Right lobe of liver (tissue), 6 donors: ENCODE data around the gene SPRED2. TPM values are rescaled to one million over a fixed set of nuclear protein-coding genes. Genes with fewer than 3 reads are reported as not detected.
A peak's percentile ranks its signal among the peaks of the same experiment; 100 is the strongest.

Experiments used
- ATAC-seq, 4 donors: fragments of 200-7000 bp; cut with Tn5 transposase; one replicate each; pipeline ENCODE4 v1.9.1; 2020; ENCODE audit warnings: mild to moderate bottlenecking in 4 of 4, moderate library complexity in 4 of 4
- DNase-seq, 3 donors: peaks; one replicate each; pipeline ENCODE4 v3.0.0-alpha.2; 2020
- H3K27ac ChIP-seq, 3 donors: fragments of 200-600 bp; one replicate each; pipeline ENCODE4 v1.8.0; 2022
- H3K27me3 ChIP-seq, 2 donors: fragments of 200-600 bp; one replicate each; pipeline ENCODE4 v1.8.0; 2022
- H3K36me3 ChIP-seq, 4 donors: fragments of 200-600 bp; sonication (generic) in 1 of 4; one replicate each; pipeline versions ENCODE4 v1.5.1 to v1.8.0; 2017 to 2022; ENCODE audit warnings: control low read depth in 1 of 4
- H3K4me1 ChIP-seq, 4 donors: fragments of 200-600 bp; sonication (generic) in 1 of 4; one replicate each; pipeline versions ENCODE4 v1.5.1 to v1.8.0; 2017 to 2022; ENCODE audit warnings: control low read depth in 1 of 4
- H3K4me3 ChIP-seq, 3 donors: fragments of 200-600 bp; one replicate each; pipeline ENCODE4 v1.8.0; 2022
- H3K9me3 ChIP-seq, 4 donors: fragments of 200-600 bp; sonication (generic) in 1 of 4; one replicate each; pipeline versions ENCODE4 v1.5.1 to v1.8.0; 2017 to 2022; ENCODE audit warnings: control low read depth in 1 of 4
- POLR2A ChIP-seq: fragments of 450-650 bp; IDR thresholded peaks from one replicate; pipeline ENCODE4 v1.6.1; 2017; ENCODE audit warnings: antibody characterized with exemption, mild to moderate bottlenecking
- WGBS: methylation state at CpG from one replicate; pipeline ENCODE4 v1.1.6; 2018; ENCODE audit warnings: low coverage, low lambda C conversion rate; ENCODE audit not compliant: insufficient coverage; ENCODE audit errors: missing lambda C conversion rate; 5-methylcytosine and 5-hydroxymethylcytosine counted together
- intact Hi-C, 2 donors: fragments of 100-400 bp; cut with DNase I; formaldehyde crosslinking; loops; one replicate each; pipeline versions ENCODE4 v1.11.2 to v1.14.1; 2022
- total RNA-seq, 6 experiments: library from RNA; depleted of rRNA in 2 of 6; stranded (reverse); fragments of >200 nt in 2 of 6; fragmentation: NEBNext Ultra II Directional in 3 of 6; extraction: Animal tissue kit (Norgen Biotek cat#: 25700) in 3 of 6; gene quantifications; one replicate each; pipeline versions ENCODE4 v1.1.0 to v1.2.4, GENCODE V29; 2016 to 2023
- TF ChIP-seq, protein P1 (sequence below), 4 donors: fragments of 200-600 bp in 3 of 4; fragments of 450-650 bp in 1 of 4; IDR thresholded peaks; one replicate each; pipeline versions ENCODE4 v1.5.1 to v1.8.0; 2016 to 2022; ENCODE audit warnings: antibody characterized with exemption in 4 of 4, mild to moderate bottlenecking in 2 of 4
- donor health status: DM: no; HTN: yes; CAD: no.
- donor health status: DM: no; HTN: no; CAD: no.
- donor health status: DM: no; HTN: no; CAD: no.
- donor health status: DM: no; HTN: yes; CAD: no.
- donor health status: DM: no; HTN: yes; CAD: no.

The SPRED2 gene
- total RNA-seq, 6 experiments from 2014 or later: 11.0 to 22.5 (median 15.2) TPM

DNA sequence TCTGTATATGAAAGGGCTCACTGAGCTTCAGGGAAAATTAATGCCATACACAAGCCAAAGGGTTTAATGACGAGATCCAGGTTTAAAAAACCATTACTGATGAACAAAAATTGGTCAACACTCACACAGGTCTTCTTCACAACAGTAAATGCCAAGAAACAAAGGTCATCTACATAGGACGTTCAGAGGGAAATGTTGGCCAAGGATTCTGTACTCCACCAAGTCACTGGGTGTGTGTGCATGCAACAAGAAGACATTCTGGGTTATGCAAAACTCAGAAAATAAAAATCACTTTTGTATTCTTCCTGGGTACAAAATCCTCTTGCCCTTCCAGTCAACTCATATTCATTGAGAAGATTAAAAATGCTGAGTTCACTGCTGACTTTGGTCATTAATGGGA, 126.5 kb downstream of the SPRED2 start:
- no peaks in the 10 kb centered on the region for H3K27me3 ChIP-seq
- TF ChIP-seq, protein P1, sequence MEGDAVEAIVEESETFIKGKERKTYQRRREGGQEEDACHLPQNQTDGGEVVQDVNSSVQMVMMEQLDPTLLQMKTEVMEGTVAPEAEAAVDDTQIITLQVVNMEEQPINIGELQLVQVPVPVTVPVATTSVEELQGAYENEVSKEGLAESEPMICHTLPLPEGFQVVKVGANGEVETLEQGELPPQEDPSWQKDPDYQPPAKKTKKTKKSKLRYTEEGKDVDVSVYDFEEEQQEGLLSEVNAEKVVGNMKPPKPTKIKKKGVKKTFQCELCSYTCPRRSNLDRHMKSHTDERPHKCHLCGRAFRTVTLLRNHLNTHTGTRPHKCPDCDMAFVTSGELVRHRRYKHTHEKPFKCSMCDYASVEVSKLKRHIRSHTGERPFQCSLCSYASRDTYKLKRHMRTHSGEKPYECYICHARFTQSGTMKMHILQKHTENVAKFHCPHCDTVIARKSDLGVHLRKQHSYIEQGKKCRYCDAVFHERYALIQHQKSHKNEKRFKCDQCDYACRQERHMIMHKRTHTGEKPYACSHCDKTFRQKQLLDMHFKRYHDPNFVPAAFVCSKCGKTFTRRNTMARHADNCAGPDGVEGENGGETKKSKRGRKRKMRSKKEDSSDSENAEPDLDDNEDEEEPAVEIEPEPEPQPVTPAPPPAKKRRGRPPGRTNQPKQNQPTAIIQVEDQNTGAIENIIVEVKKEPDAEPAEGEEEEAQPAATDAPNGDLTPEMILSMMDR (IDR thresholded peaks at IDR 0.05): no peak
- no peak for TF ChIP-seq POLR2A
- no peak for DNase-seq
- no peaks in the 10 kb centered on the region for H3K36me3 ChIP-seq
- 22% methylated on average over 2 of the region's 2 CpGs for WGBS
- H3K27ac ChIP-seq: no peak overlapping the region
- no peak overlapping the region for H3K4me3 ChIP-seq
- H3K4me1 ChIP-seq: no peaks in the 10 kb centered on the region
- intact Hi-C loops: no loop called here
- no peaks in the 10 kb centered on the region for H3K9me3 ChIP-seq
- ATAC-seq: peak in 1 of 4 donors; percentile 51

DNA sequence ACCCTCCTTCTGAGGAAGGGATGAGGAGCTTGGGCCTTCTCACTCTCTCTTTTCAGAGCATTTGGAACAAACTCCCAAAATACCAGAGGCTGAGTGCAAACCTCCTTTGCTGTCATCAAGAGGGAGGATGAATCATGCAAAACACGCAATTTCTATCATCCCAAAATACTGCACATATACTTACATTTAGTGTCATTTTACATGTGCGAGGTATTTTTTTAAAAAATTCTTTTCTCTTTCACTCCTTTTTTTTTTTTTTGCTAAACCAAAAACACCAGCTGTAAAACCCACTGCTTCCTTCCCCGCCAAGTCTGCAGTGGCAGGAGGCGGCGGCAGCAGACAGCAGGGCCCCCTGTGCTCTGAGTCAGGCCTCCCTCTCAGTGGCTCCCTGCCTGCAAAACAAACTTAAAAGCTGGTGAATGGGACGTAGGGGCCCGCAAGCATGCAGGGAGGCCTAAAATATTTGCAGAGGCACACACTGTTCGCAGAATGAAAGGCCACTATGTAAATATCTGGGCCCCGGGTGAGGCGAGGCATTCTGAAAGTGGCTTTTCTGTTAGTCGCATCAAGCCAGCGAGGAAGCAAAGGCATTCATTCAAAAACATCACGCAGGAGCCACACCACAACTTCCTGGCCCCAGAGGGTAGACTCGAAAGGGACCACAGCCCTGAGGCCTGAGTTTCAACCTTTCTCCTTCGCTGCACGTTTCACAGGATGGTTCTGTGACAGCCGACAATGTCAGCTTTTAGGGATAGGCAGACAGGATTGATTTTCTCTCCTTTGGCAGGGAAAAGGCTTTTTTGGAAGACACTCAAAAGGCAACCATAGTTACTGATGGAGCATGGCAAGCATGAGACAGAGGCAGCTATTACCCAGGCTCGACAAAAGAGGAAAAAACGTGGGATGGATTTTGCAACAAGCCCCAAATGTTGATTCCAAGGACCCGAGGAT, 131.4 kb downstream of the SPRED2 start:
- no peaks in the 10 kb centered on the region for H3K4me1 ChIP-seq
- 39% methylated on average over 14 of the region's 20 CpGs for WGBS
- no peak for DNase-seq
- H3K9me3 ChIP-seq: no peaks in the 10 kb centered on the region
- peak; percentile 17 to 51 (median 30) for ATAC-seq
- intact Hi-C loops: no loop called here
- H3K27ac ChIP-seq: peak overlapping the region in 1 of 3 donors; percentile 6
- H3K4me3 ChIP-seq: no peak overlapping the region
- no peak for TF ChIP-seq POLR2A
- TF ChIP-seq, protein P1 (IDR thresholded peaks at IDR 0.05): no peak
- no peaks in the 10 kb centered on the region for H3K27me3 ChIP-seq
- H3K36me3 ChIP-seq: no peaks in the 10 kb centered on the region

DNA sequence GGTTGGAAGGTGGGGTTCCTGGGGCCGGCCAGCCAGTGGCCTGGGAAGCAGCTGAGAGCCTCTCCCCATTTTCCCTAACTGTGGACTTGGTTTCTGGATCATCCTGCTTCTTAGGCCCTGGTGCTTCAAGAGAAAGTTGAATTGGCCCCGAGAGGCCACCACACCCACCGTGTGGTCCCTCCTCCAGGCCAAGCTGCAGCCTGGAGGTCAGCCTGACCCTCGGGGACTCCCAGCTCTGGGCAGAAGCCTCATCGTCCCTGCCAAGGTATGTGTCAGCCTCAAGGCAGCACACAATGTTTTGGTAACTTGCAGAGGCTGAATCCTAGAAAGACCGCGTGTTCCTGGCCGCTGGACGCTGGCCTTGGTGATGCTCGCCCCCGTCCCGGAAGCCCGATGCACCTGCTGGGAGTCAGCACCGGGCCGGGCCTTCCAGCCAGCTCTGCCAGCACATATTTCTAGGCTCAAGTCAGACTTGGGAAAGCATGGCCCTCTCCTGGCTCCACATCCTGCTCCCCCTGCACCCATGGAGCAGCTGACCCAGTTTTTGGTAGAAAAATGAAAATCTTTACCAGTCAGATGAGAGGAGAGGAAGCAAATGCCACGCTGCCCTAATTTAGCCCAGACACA, 132.2 kb downstream of the SPRED2 start:
- no peaks in the 10 kb centered on the region for H3K36me3 ChIP-seq
- H3K4me1 ChIP-seq: no peaks in the 10 kb centered on the region
- WGBS: 52% methylated on average over 3 of the region's 16 CpGs
- DNase-seq: peak in 1 of 3 donors; percentile 57
- TF ChIP-seq, protein P1 (IDR thresholded peaks at IDR 0.05): no peak
- TF ChIP-seq POLR2A: no peak
- no peak overlapping the region for H3K27ac ChIP-seq
- intact Hi-C loops: no loop called here
- peak in 3 of 4 donors; percentile 38 to 89 (median 51) for ATAC-seq
- H3K4me3 ChIP-seq: no peak overlapping the region
- no peaks in the 10 kb centered on the region for H3K27me3 ChIP-seq
- no peaks in the 10 kb centered on the region for H3K9me3 ChIP-seq

DNA sequence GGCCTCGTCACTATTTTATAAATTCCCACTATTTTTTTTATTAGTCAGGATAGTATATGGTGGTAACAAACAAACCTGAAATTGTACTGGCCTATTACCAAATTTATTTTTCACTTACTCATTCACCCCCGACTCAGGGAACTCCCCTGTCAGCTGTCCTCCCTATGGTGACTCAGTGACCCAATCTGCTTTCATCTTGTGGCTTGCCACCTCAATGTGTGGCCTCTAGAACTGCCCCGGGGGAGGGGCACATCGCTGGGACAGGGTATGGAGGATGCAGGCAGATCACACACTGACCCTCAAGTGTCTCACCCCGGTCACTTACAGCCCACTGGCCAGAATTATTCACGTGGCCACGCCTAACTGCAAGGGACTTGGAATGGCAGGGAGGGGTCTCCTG, 133.2 kb downstream of the SPRED2 start:
- intact Hi-C loops: no loop called here
- H3K27me3 ChIP-seq: no peaks in the 10 kb centered on the region
- no peaks in the 10 kb centered on the region for H3K36me3 ChIP-seq
- no peak for ATAC-seq
- TF ChIP-seq, protein P1 (IDR thresholded peaks at IDR 0.05): no peak
- TF ChIP-seq POLR2A: no peak
- 64% methylated on average over 7 of the region's 7 CpGs for WGBS
- no peaks in the 10 kb centered on the region for H3K9me3 ChIP-seq
- no peak for DNase-seq
- H3K4me1 ChIP-seq: no peaks in the 10 kb centered on the region
- H3K27ac ChIP-seq: no peak overlapping the region
- H3K4me3 ChIP-seq: no peak overlapping the region
